PC-3 (cell line): ENCODE measurements around the gene PEX1. TPM values are rescaled to one million over a fixed set of nuclear protein-coding genes. Genes with fewer than 3 reads are reported as not detected.

ENCODE experiments used
- ATAC-seq: fragments of 200-7000 bp; cut with Tn5 transposase; 2 replicates; pipeline ENCODE4 v1.9.1; 2020; ENCODE audit warnings: mild to moderate bottlenecking, moderate library complexity
- BruUV-seq: library from RNA; stranded (reverse); fragments of 400-500 nt; replicated peaks from 2 replicates; lab custom pipeline; 2021; lab: Mats Ljungman, UMichigan
- CTCF ChIA-PET: fragments of 300-600 bp; sonication (Branson Sonifier 250); formaldehyde crosslinking; loops from one replicate; lab custom pipeline; 2022; ENCODE audit warnings: antibody characterized with exemption; lab: Charles Lee
- POLR2A ChIA-PET: fragments of 300-600 bp; sonication (Branson Sonifier 250); formaldehyde crosslinking; loops from one replicate; lab custom pipeline; 2022; ENCODE audit warnings: antibody characterized with exemption; ENCODE audit not compliant: unreplicated experiment; lab: Charles Lee
- DNase-seq: peaks from one replicate; pipeline ENCODE4 v3.0.0-alpha.2; 2015
- H2AFZ ChIP-seq: fragments of 300-600 bp; sonication (generic); 2 replicates; pipeline ENCODE4 v1.6.0; 2016; ENCODE audit warnings: antibody characterized with exemption, low read length
- H3F3A ChIP-seq: fragments of 300-600 bp; sonication (generic); one replicate; pipeline ENCODE4 v1.6.0; 2017; ENCODE audit warnings: antibody characterized with exemption, low read length, control low read depth, mild to moderate bottlenecking; ENCODE audit not compliant: unreplicated experiment
- H3K27ac ChIP-seq: fragments of 300-600 bp; sonication (generic); 2 replicates; pipeline ENCODE4 v1.5.1; 2016; ENCODE audit warnings: mild to moderate bottlenecking, low read length
- H3K27me3 ChIP-seq: fragments of 300-600 bp; sonication (generic); 2 replicates; pipeline ENCODE4 v1.6.1; 2016; ENCODE audit warnings: low read length, mixed read lengths
- H3K36me3 ChIP-seq: fragments of 300-600 bp; sonication (generic); 2 replicates; pipeline ENCODE4 v1.6.1; 2016; ENCODE audit warnings: low read depth, mixed run types, low read length, mixed read lengths
- H3K4me1 ChIP-seq: fragments of 300-600 bp; sonication (generic); 2 replicates; pipeline ENCODE4 v1.5.1; 2016; ENCODE audit warnings: low read length; ENCODE audit not compliant: insufficient read depth
- H3K4me2 ChIP-seq: fragments of 300-600 bp; sonication (generic); 2 replicates; pipeline ENCODE4 v1.6.0; 2016; ENCODE audit warnings: low read length
- H3K4me3 ChIP-seq: fragments of 300-600 bp; sonication (generic); 2 replicates; pipeline ENCODE4 v1.5.1; 2016; ENCODE audit warnings: mild to moderate bottlenecking, low read length, mixed read lengths
- H3K79me2 ChIP-seq: fragments of 300-600 bp; sonication (generic); 2 replicates; pipeline ENCODE4 v1.6.1; 2017; ENCODE audit warnings: low read length, mixed read lengths
- H3K9ac ChIP-seq: fragments of 300-600 bp; sonication (generic); 2 replicates; pipeline ENCODE4 v1.6.0; 2016; ENCODE audit warnings: mild to moderate bottlenecking, low read length
- H3K9me2 ChIP-seq: fragments of 300-600 bp; sonication (generic); replicated peaks from 2 replicates; pipeline ENCODE4 v1.6.1; 2016; ENCODE audit warnings: mixed run types, low read length, mixed read lengths
- H3K9me3 ChIP-seq: fragments of 300-600 bp; sonication (generic); 2 replicates; pipeline ENCODE4 v1.6.1; 2016; ENCODE audit warnings: low read length, mixed read lengths
- H4K20me1 ChIP-seq: fragments of 300-600 bp; sonication (generic); 2 replicates; pipeline ENCODE4 v1.6.1; 2016; ENCODE audit warnings: low read length, mixed read lengths
- EZH2 ChIP-seq: fragments of 300-600 bp; sonication (generic); IDR thresholded peaks from one replicate; pipeline ENCODE4 v1.6.1; 2017; ENCODE audit warnings: antibody characterized with exemption, mild to moderate bottlenecking, low read length; ENCODE audit not compliant: unreplicated experiment
- EZH2phosphoT487 ChIP-seq: fragments of 300-600 bp; sonication (generic); IDR thresholded peaks from 2 replicates; pipeline ENCODE4 v1.6.1; 2018; ENCODE audit warnings: mild to moderate bottlenecking, antibody characterized with exemption, low read length, borderline replicate concordance
- intact Hi-C: fragments of 100-400 bp; cut with micrococcal nuclease; formaldehyde crosslinking; loops from 2 replicates; pipeline ENCODE4 v1.9.0; 2023
- total RNA-seq: library from RNA; depleted of rRNA; stranded (reverse); fragments of >200 nt; gene quantifications from 2 replicates; pipeline ENCODE4 v1.2.3, GENCODE V29; 2014
- TF ChIP-seq, protein P1 (sequence below): fragments of 300-600 bp; sonication (generic); conservative IDR thresholded peaks from 2 replicates; pipeline ENCODE4 v1.5.1; 2017; ENCODE audit warnings: antibody characterized with exemption, low read depth, mild to moderate bottlenecking, low read length

The PEX1 gene
- total RNA-seq, 1 experiment from 2014 or later: 8.5 TPM

DNA sequence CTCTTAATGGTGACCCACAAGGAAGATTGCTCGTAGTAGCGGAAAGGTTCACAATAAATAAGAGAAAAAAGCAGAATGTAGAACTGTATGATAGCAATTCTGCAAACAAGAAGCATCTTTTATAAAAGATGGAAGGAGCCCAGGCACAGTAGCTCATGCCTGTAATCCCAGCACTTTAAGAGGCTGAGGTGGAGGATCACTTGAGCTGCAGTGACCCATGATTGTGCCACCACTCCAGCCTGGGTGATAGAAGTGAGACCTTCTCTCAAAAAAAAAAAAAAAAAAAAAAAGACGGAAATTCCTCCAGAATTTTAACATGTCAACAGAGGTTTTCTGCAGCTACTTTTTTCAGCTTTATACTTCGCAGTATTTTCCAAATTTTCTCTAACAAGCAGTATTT lies 67.8 kb downstream of the PEX1 start:
- Histone ChIP-seq H3K79me2 (no peaks in the 10 kb centered on the region), H3K36me3 (peaks cover 6% of the 10 kb centered on the region), H3K9me2 (no peaks in the 10 kb centered on the region), H3K9me3 (no peaks in the 10 kb centered on the region), H3K27me3 (no peaks in the 10 kb centered on the region), H3K4me1 (peaks cover 23% of the 10 kb centered on the region), H2AFZ (no peak overlapping the region), H3K9ac (no peak overlapping the region), H3K4me3 (no peak overlapping the region), H3K27ac (no peak overlapping the region), H3F3A (no peaks in the 10 kb centered on the region), H4K20me1 (no peaks in the 10 kb centered on the region), H3K4me2 (peak overlapping the region; percentile 14)
- intact Hi-C loops: loop anchor here (1.0 kb wide), 2 partner anchors 12 to 36 kb away; no protein-coding TSS in a partner anchor
- TF ChIP-seq, protein P1, sequence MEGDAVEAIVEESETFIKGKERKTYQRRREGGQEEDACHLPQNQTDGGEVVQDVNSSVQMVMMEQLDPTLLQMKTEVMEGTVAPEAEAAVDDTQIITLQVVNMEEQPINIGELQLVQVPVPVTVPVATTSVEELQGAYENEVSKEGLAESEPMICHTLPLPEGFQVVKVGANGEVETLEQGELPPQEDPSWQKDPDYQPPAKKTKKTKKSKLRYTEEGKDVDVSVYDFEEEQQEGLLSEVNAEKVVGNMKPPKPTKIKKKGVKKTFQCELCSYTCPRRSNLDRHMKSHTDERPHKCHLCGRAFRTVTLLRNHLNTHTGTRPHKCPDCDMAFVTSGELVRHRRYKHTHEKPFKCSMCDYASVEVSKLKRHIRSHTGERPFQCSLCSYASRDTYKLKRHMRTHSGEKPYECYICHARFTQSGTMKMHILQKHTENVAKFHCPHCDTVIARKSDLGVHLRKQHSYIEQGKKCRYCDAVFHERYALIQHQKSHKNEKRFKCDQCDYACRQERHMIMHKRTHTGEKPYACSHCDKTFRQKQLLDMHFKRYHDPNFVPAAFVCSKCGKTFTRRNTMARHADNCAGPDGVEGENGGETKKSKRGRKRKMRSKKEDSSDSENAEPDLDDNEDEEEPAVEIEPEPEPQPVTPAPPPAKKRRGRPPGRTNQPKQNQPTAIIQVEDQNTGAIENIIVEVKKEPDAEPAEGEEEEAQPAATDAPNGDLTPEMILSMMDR: no peak
- BruUV-seq: no TSS peak
- ChIA-PET POLR2A (no interaction called here), CTCF (interaction anchor here (1.9 kb wide), 1 partner anchor 13 kb away, joined by 6 read pairs; the partner anchor contains the start of gene GATAD1)
- DNase-seq (no peak), ATAC-seq (peak; percentile 5; the same call in 1 of the 2 replicates)

DNA sequence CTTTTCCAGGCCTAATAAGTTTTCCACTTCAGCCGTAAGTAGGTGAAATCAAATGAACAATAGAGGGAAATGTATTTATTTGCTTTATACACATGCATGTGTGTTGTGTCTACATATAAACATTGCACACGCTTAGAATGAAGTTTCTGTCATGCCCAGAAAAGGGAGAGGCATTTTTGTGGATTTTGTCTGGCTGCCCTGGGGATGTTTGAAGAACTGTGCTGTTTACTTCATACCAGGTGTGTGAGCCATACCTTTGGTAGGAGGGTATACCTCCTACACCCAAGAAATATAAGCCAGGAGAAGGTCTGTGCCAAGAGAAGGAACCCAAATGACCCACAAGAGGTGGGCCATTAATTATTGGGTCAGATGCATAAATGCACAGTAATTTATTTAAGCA lies 68.2 kb downstream of the PEX1 start:
- Histone ChIP-seq H3K9me2 (no peaks in the 10 kb centered on the region), H3F3A (no peaks in the 10 kb centered on the region), H3K4me3 (no peak overlapping the region), H4K20me1 (no peaks in the 10 kb centered on the region), H3K4me1 (peaks cover 23% of the 10 kb centered on the region), H2AFZ (no peak overlapping the region), H3K27me3 (no peaks in the 10 kb centered on the region), H3K4me2 (peak overlapping the region; percentile 14), H3K9ac (no peak overlapping the region), H3K79me2 (no peaks in the 10 kb centered on the region), H3K36me3 (peaks cover 10% of the 10 kb centered on the region), H3K27ac (no peak overlapping the region), H3K9me3 (no peaks in the 10 kb centered on the region)
- DNase-seq (peak; percentile 78), ATAC-seq (peak; percentile 87)
- intact Hi-C loops: loop anchor here (1.0 kb wide), 2 partner anchors 12 to 36 kb away; no protein-coding TSS in a partner anchor
- TF ChIP-seq, protein P1: no peak
- no peak for TF ChIP-seq EZH2
- no peak for TF ChIP-seq EZH2phosphoT487
- BruUV-seq: no TSS peak
- CTCF ChIA-PET: interaction anchor here (1.9 kb wide), 1 partner anchor 13 kb away, joined by 6 read pairs; the partner anchor contains the start of gene GATAD1
- POLR2A ChIA-PET: no interaction called here

DNA sequence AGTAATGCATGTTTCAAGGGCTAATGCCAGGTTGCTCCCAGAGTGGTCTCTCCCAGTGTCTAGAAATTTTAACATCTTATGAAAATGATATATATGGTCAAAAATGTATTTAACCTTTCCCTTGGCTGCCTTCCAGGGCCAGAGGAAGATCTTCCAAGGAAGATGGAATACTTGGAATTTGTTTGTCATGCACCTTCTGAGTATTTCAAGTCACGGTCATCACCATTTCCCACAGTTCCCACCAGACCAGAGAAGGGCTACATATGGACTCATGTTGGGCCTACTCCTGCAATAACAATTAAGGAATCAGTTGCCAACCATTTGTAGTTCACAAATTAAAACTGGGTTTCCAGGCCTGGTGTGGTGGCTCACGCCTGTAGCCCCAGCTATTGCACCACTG lies 72.1 kb downstream of the PEX1 start:
- no peak for DNase-seq

More for the DNA sequence above, 72.1 kb downstream of the PEX1 start:
- H3K9me3 ChIP-seq: no peaks in the 10 kb centered on the region
- peaks cover 28% of the 10 kb centered on the region for H3K36me3 ChIP-seq
- H3K27ac ChIP-seq: no peak overlapping the region
- no peaks in the 10 kb centered on the region for H3K9me2 ChIP-seq
- POLR2A ChIA-PET: no interaction called here
- H3K4me3 ChIP-seq: no peak overlapping the region
- peaks cover 18% of the 10 kb centered on the region for H3K4me1 ChIP-seq
- H2AFZ ChIP-seq: no peak overlapping the region
- intact Hi-C loops: no loop called here
- no peaks in the 10 kb centered on the region for H3K79me2 ChIP-seq
- H4K20me1 ChIP-seq: no peaks in the 10 kb centered on the region
- no peak overlapping the region for H3K4me2 ChIP-seq
- no peak overlapping the region for H3K9ac ChIP-seq
- no peak for ATAC-seq
- no TSS peak for BruUV-seq
- H3K27me3 ChIP-seq: no peaks in the 10 kb centered on the region
- TF ChIP-seq EZH2 (no peak), EZH2phosphoT487 (no peak)
- TF ChIP-seq, protein P1: no peak
- CTCF ChIA-PET: no interaction called here
- no peaks in the 10 kb centered on the region for H3F3A ChIP-seq
